CD1c-positive myeloid dendritic cell (primary cell): ENCODE data around the gene CEP126.
A peak's percentile ranks its signal among the peaks of the same experiment; 100 is the strongest.

Experiments used
- DNase-seq: peaks from one replicate; pipeline ENCODE4 v3.0.0-alpha.2; 2016; ENCODE audit errors: extremely low spot score

The CEP126 gene, protein sequence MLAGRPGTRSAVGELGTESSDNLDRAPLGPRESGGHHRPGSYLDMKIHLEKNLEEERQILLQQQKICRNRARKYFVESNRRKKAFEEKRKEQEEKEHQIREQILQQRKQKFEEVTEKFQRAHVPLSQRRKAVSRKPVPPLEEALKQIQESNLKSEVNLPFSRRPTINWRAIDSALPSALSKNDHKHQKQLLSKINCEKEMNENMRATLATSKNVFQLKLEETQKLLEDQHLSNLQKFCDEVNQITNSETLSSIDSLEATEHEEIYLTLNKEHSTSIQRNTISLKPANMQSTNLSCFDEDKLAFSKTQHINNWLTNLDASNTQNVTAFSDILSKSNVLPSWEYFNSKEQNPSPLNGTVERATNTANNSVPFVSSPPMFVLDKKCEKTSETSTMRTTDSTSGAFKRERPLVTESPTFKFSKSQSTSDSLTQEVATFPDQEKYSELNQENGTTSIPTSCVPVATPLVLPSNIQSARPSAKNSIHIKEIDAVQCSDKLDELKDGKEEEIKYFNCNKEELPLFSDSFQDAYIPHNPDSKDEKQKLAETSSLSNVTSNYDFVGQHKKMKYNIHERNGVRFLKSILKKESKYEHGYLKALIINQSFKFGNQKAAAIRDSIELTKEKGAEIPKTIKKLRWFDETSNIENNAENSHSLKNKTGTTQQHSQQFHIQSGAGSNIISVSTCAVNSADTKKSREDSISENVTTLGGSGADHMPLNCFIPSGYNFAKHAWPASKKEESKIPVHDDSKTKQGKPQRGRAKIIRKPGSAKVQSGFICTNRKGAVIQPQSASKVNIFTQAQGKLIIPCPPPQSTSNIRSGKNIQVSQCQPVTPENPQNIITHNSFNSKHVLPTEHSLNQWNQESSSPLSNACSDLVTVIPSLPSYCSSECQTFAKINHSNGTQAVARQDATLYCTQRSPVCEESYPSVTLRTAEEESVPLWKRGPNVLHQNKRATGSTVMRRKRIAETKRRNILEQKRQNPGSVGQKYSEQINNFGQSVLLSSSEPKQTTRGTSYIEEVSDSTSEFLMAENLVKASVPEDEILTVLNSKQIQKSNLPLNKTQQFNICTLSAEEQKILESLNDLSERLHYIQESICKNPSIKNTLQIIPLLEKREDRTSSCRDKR

GRCh38 chr11:101914738-101915426 lies at the start of gene CEP126:
CEP126 (plus strand) TSS chr11:101915010; CDS start chr11:101915285, 275 bp downstream.
- peak; percentile 90 for DNase-seq

DNA sequence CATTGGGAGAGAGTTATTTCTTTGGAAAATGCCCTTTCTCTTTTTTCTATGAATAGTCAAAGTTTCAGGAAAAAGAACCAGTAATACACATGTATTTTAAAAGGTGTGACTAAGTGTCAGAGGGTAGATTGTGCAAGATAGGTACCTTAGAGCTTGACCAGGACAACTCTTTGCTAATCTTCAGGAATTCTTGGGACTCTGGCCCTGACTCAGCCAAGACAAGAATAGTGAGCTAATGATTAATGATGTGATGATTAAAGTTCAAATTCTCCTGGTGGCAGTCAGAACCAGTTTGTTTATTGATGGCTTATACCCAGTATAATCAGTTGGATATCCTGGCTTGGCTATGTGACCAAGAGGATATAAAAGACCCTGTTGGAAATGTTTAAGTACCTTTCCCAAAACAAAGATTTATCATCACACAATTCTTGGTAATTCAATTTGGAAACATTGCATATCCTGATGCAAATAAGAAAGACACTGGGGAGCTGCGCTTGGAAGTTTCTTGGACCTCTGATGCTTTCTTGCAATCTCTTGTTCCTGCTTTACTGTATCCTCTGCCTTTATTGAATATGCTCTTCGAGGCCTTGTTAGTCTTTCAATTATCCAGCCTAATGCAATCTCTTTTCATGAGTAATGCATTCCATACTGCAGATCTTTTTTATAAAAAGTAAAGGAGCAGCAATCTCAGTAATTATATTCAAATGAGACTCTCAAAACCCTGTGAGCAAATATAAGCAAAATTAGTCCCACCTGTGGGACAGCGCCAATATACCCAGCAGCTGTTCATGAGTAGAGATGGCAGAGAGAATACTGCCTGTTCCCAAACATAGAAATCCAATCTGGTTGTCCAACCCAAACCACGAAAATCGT lies 48.0 kb upstream of the CEP126 start:
- DNase-seq: no peak

DNA sequence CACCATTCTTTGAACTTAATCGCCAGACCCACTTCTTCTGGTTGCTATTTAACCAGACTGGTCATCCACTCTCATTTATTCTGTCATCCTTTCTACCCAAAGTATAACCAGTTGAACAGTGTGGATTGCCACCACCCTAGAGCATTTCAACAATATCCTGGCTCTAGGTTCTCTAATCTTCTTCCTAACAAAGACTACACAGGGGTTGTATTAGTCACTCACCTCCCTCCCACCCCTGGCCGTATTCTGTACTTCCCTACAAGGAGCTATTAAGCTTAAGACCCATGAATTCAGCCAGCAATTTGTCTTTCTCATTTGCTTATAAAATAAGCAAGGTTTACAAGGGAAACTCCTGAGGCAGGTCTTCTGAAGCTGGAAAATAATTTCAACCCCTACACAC lies 46.9 kb upstream of the CEP126 start:
- DNase-seq: no peak

DNA sequence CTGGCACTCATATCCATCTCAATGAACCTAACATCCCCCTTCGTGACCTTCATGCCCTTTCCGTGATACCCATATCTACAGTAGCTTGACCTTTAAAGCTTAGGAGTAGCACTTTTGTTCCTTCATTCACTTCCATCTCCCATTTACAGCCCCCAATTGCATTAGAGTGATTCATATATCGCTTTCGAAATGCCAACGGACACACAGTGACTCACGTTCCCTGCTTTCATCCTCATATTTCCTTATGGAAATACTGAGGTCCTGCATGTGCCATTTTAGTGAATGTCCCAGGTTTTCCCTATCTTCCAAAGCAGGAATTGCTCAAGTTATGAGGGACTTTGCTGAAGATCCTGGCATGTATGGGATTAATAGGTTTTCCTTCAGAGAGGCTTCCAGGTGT lies 44.3 kb upstream of the CEP126 start:
- no peak for DNase-seq

GRCh38 chr11:101872171-101872882 lies 42.5 kb upstream of the CEP126 start:
- no peak for DNase-seq

- no peak for DNase-seq
Measured at GRCh38 chr11:101880222-101880621, 34.6 kb upstream of the CEP126 start.

- DNase-seq: no peak
Measured at GRCh38 chr11:101881586-101881985, 33.2 kb upstream of the CEP126 start.

- no peak for DNase-seq
Measured at GRCh38 chr11:101885631-101886030, 29.2 kb upstream of the CEP126 start.

- no peak for DNase-seq
Measured at GRCh38 chr11:101889767-101890166, 25.0 kb upstream of the CEP126 start.

GRCh38 chr11:101894505-101894904 lies 20.3 kb upstream of the CEP126 start:
- DNase-seq: no peak

GRCh38 chr11:101907815-101908214 lies 7.0 kb upstream of the CEP126 start:
- DNase-seq: no peak

- no peak for DNase-seq
Measured at GRCh38 chr11:101909087-101909486, 5.7 kb upstream of the CEP126 start.

- no peak for DNase-seq
Measured at GRCh38 chr11:101912823-101913284, 2.0 kb upstream of the CEP126 start.

- DNase-seq: no peak
Measured at GRCh38 chr11:101913656-101914055, 1.2 kb upstream of the CEP126 start.

- DNase-seq: no peak
Measured at GRCh38 chr11:101914341-101914737, 471 bp upstream of the CEP126 start.

DNA sequence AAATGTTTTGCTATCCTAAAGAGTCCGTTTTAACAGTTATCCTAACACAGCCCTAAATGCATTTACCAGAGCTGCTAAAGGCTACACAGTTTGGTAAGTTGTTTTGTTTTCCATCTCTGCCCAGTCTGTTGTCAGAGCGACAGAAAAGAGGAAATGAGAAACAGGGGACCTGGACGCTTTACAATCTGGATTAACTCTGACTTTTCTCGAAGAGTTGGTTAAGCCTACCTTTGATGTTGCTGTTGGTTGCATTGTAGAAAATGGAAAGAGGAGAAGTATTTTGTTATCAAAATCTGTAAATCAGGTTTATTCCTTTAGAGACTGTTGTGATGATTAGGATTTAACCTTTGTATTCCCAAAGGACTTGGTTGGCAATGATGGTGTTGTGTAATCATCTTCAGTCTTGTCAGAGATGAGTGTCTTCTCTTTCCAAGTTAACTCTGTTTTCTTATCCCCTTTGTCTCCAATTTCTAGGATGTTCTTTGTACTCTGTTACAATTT lies 1.0 kb downstream of the CEP126 start:
- DNase-seq: peak; percentile 69

- no peak for DNase-seq
Measured at GRCh38 chr11:101916422-101916821, 1.6 kb downstream of the CEP126 start, which contains the start of gene ANGPTL5. ANGPTL5 (minus strand) TSS chr11:101916522; CDS start chr11:101907909, 8,613 bp downstream.

GRCh38 chr11:101917226-101917625 lies 2.4 kb downstream of the CEP126 start:
- no peak for DNase-seq

GRCh38 chr11:101920992-101921391 lies 6.2 kb downstream of the CEP126 start:
- DNase-seq: no peak

DNA sequence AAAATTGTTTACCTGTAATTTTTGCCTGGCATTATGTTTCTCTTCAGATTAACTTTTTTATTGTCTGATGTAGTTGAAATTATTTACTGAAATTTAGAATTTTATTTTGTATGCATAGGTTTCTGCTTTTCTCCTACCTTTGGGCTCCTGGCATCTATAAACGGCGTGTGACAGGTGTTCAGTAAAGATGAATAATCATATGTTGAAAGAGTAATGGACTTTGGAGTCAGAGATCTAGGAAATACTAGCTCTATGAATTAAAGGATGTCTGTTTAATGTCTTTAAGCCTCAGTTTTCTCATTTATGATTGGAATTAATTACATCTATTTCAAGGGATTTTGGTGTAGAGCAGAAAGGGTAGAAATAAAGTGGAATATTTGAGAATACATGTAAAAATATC lies 8.7 kb downstream of the CEP126 start:
- DNase-seq: no peak
